ENCODE measurements around the gene ADAP1. TPM values are rescaled to one million over a fixed set of nuclear protein-coding genes. Genes with fewer than 3 reads are reported as not detected.

ADAP1 gene
- total and polyA plus RNA-seq, 2 of the 13 experiments (the other 11 are each of a cell fraction or from before 2014, with no cell fraction given), result 10.5 to 24.6 TPM

- TF ChIP-seq ZBTB26 (CRISPR knock-in tag; IDR thresholded peaks at IDR 0.05; ENCODE audit: borderline replicate concordance) (no peak), ZSCAN20 (CRISPR knock-in tag; IDR thresholded peaks at IDR 0.05; ENCODE audit: borderline replicate concordance) (no peak), KDM5A (IDR thresholded peaks at IDR 0.05; ENCODE audit: borderline replicate concordance, low read length) (no peak), BHLHE40 (IDR thresholded peaks at IDR 0.05; ENCODE audit: low read length) (no peak), ZNF687 (CRISPR knock-in tag; IDR thresholded peaks at IDR 0.05) (peak; percentile 6; the same call in 1 of the 2 replicates), ZNF720 (CRISPR knock-in tag; IDR thresholded peaks at IDR 0.05) (no peak), PBX3 (CRISPR knock-in tag; IDR thresholded peaks at IDR 0.05; ENCODE audit: borderline replicate concordance) (no peak), ZNF713 (CRISPR knock-in tag; IDR thresholded peaks at IDR 0.05) (no peak), DMAP1 (CRISPR knock-in tag; IDR thresholded peaks at IDR 0.05) (0 out of 2 replicates have a peak, but pooled peaks have one; percentile 27), RAD51 (IDR thresholded peaks at IDR 0.05; ENCODE audit: borderline replicate concordance) (no peak), HNRNPK (IDR thresholded peaks at IDR 0.05; ENCODE audit: low read depth, low read length, poor library complexity, severe bottlenecking) (no peak), ZNF350 (CRISPR knock-in tag; IDR thresholded peaks at IDR 0.05; ENCODE audit: borderline replicate concordance, low read depth) (no peak), ZNF558 (CRISPR knock-in tag; IDR thresholded peaks at IDR 0.05; ENCODE audit: borderline replicate concordance) (peak; percentile 54; the same call in 1 of the 2 replicates), ZBTB37 (CRISPR knock-in tag; IDR thresholded peaks at IDR 0.05) (no peak), ZNF747 (CRISPR knock-in tag; IDR thresholded peaks at IDR 0.05; ENCODE audit: borderline replicate concordance) (no peak), TRIM22 (IDR thresholded peaks at IDR 0.05) (no peak), JUNB (CRISPR knock-in tag; IDR thresholded peaks at IDR 0.05; ENCODE audit: borderline replicate concordance) (no peak), SMYD3 (CRISPR knock-in tag; IDR thresholded peaks at IDR 0.05) (no peak), ZNF432 (CRISPR knock-in tag; IDR thresholded peaks at IDR 0.05; ENCODE audit: borderline replicate concordance) (no peak)
Measured at GRCh38 chr7:990933-991728, 36.7 kb upstream of the ADAP1 start (continued).
